ENCODE measurements around the gene MAPKAPK2.

Gene MAPKAPK2

GRCh38 chr1:206705726-206706297, 21.1 kb downstream of the MAPKAPK2 start:
- no peak for DNase-seq

- peak; percentile 39 for DNase-seq
Measured at GRCh38 chr1:206706298-206706791, 21.6 kb downstream of the MAPKAPK2 start.

GRCh38 chr1:206706806-206707366, 22.2 kb downstream of the MAPKAPK2 start:
- no peak for DNase-seq

- peak; percentile 44 for DNase-seq
Measured at GRCh38 chr1:206708058-206708457, 23.4 kb downstream of the MAPKAPK2 start.

- DNase-seq = no peak
Measured at GRCh38 chr1:206708882-206709281, 24.2 kb downstream of the MAPKAPK2 start.

GRCh38 chr1:206709322-206709721, 24.6 kb downstream of the MAPKAPK2 start:
- DNase-seq = no peak

GRCh38 chr1:206709772-206710459, 25.2 kb downstream of the MAPKAPK2 start:
- no peak for DNase-seq

- DNase-seq = no peak
Measured at GRCh38 chr1:206710460-206710823, 25.7 kb downstream of the MAPKAPK2 start.

- DNase-seq = no peak
Measured at GRCh38 chr1:206713070-206713469, 28.4 kb downstream of the MAPKAPK2 start.

- no peak for DNase-seq
Measured at GRCh38 chr1:206713910-206714312, 29.2 kb downstream of the MAPKAPK2 start.

GRCh38 chr1:206714331-206715058, 29.8 kb downstream of the MAPKAPK2 start:
- DNase-seq = no peak

GRCh38 chr1:206715120-206715519, 30.4 kb downstream of the MAPKAPK2 start:
- no peak for DNase-seq

GRCh38 chr1:206715552-206716158, 30.9 kb downstream of the MAPKAPK2 start:
- DNase-seq = no peak

- no peak for DNase-seq
Measured at GRCh38 chr1:206716159-206716869, 31.6 kb downstream of the MAPKAPK2 start.

- DNase-seq = no peak
Measured at GRCh38 chr1:206716870-206717673, 32.4 kb downstream of the MAPKAPK2 start.

- DNase-seq = no peak
Measured at GRCh38 chr1:206717674-206717989, 32.9 kb downstream of the MAPKAPK2 start.

- DNase-seq = no peak
Measured at GRCh38 chr1:206719169-206719839, 34.6 kb downstream of the MAPKAPK2 start.

- DNase-seq = no peak
Measured at GRCh38 chr1:206721454-206721853, 36.7 kb downstream of the MAPKAPK2 start.

GRCh38 chr1:206722751-206723461, 38.2 kb downstream of the MAPKAPK2 start:
- DNase-seq = no peak

GRCh38 chr1:206723462-206723804, 38.7 kb downstream of the MAPKAPK2 start:
- DNase-seq = no peak
